WTC11 (cell line): Measurements from ENCODE around the gene GOLGA8B. TPM values are rescaled to one million over a fixed set of nuclear protein-coding genes. Genes with fewer than 3 reads are reported as not detected.

ENCODE experiments used
- ATAC-seq: fragments of 200-7000 bp; cut with Tn5 transposase; 2 replicates; pipeline ENCODE4 v1.10.0; 2021; ENCODE audit warnings: mild to moderate bottlenecking, moderate library complexity
- CTCF ChIA-PET: fragments of 300-600 bp; sonication (Branson Sonifier 250); formaldehyde crosslinking; loops from one replicate; lab custom pipeline; 2021; ENCODE audit warnings: antibody characterized with exemption; lab: Charles Lee
- POLR2A ChIA-PET: fragments of 350-600 bp; sonication (Branson Sonifier 250); formaldehyde crosslinking; loops from one replicate; lab custom pipeline; 2021; ENCODE audit warnings: antibody characterized with exemption; lab: Charles Lee
- DNase-seq: peaks from one replicate; pipeline ENCODE4 v3.0.0; 2021; ENCODE audit warnings: low spot score
- H3K27ac Mint-ChIP-seq: 2 replicates; pipeline ENCODE4 v1.8.0; 2021; ENCODE audit warnings: mixed read lengths
- H3K27me3 Mint-ChIP-seq: 2 replicates; pipeline ENCODE4 v1.8.0; 2021; ENCODE audit warnings: low read depth, mild to moderate bottlenecking, moderate library complexity, mixed read lengths
- H3K36me3 Mint-ChIP-seq: 2 replicates; pipeline ENCODE4 v1.8.0; 2021; ENCODE audit warnings: mixed read lengths
- H3K4me1 Mint-ChIP-seq: 2 replicates; pipeline ENCODE4 v1.8.0; 2022; ENCODE audit warnings: mixed read lengths
- H3K4me3 Mint-ChIP-seq: 2 replicates; pipeline ENCODE4 v1.8.0; 2021; ENCODE audit warnings: mild to moderate bottlenecking, moderate library complexity, mixed read lengths
- H3K9me3 Mint-ChIP-seq: 2 replicates; pipeline ENCODE4 v1.8.0; 2021; ENCODE audit warnings: mixed read lengths
- AFF4 ChIP-seq: sonication (generic); formaldehyde crosslinking; IDR thresholded peaks from 2 replicates; pipeline ENCODE4 v1.8.1; 2023; ENCODE audit warnings: mild to moderate bottlenecking, missing genetic modification reagents, borderline replicate concordance
- ATF1 ChIP-seq: sonication (generic); formaldehyde crosslinking; IDR thresholded peaks from 2 replicates; pipeline ENCODE4 v1.8.1; 2023; ENCODE audit warnings: mild to moderate bottlenecking, moderate library complexity, missing genetic modification reagents
- CREM ChIP-seq: sonication (generic); formaldehyde crosslinking; IDR thresholded peaks from 2 replicates; pipeline ENCODE4 v1.8.1; 2022; ENCODE audit warnings: mild to moderate bottlenecking, missing genetic modification reagents, moderate library complexity
- E2F4 ChIP-seq: sonication (generic); formaldehyde crosslinking; IDR thresholded peaks from 2 replicates; pipeline ENCODE4 v1.8.1; 2022; ENCODE audit warnings: low read depth, mild to moderate bottlenecking, moderate library complexity, missing genetic modification reagents, borderline replicate concordance
- EMX1 ChIP-seq: fragments of 250-450 bp; sonication (Bioruptor Pico); IDR thresholded peaks from 2 replicates; pipeline ENCODE4 v1.8.0; 2021; ENCODE audit warnings: mild to moderate bottlenecking
- ERG ChIP-seq: fragments of 250-450 bp; sonication (Bioruptor Pico); IDR thresholded peaks from 2 replicates; pipeline ENCODE4 v1.8.0; 2021; ENCODE audit warnings: mild to moderate bottlenecking
- KAT7 ChIP-seq: sonication (generic); formaldehyde crosslinking; IDR thresholded peaks from 2 replicates; pipeline ENCODE4 v1.8.1; 2023; ENCODE audit warnings: missing genetic modification reagents, mild to moderate bottlenecking, borderline replicate concordance
- MYBL2 ChIP-seq: sonication (generic); formaldehyde crosslinking; IDR thresholded peaks from 2 replicates; pipeline ENCODE4 v1.8.1; 2023; ENCODE audit warnings: mild to moderate bottlenecking, moderate library complexity, missing genetic modification reagents
- RELA ChIP-seq: sonication (generic); formaldehyde crosslinking; IDR thresholded peaks from 2 replicates; pipeline ENCODE4 v1.8.1; 2022; ENCODE audit warnings: missing genetic modification reagents, mild to moderate bottlenecking, borderline replicate concordance
- TEAD4 ChIP-seq: sonication (generic); formaldehyde crosslinking; IDR thresholded peaks from 2 replicates; pipeline ENCODE4 v1.8.0; 2022; ENCODE audit warnings: mild to moderate bottlenecking, missing genetic modification reagents
- USF2 ChIP-seq: sonication (generic); formaldehyde crosslinking; IDR thresholded peaks from 2 replicates; pipeline ENCODE4 v1.8.1; 2023; ENCODE audit warnings: mild to moderate bottlenecking, missing genetic modification reagents, moderate library complexity
- ZBTB21 ChIP-seq: sonication (generic); formaldehyde crosslinking; IDR thresholded peaks from 2 replicates; pipeline ENCODE4 v1.8.1; 2023; ENCODE audit warnings: mild to moderate bottlenecking, missing genetic modification reagents, borderline replicate concordance
- ZNF138 ChIP-seq: sonication (generic); formaldehyde crosslinking; conservative IDR thresholded peaks from 2 replicates; pipeline ENCODE4 v1.8.1; 2022; ENCODE audit warnings: mild to moderate bottlenecking, moderate library complexity, missing genetic modification reagents
- ZNF425 ChIP-seq: fragments of 250-450 bp; sonication (Bioruptor Pico); conservative IDR thresholded peaks from 2 replicates; pipeline ENCODE4 v1.9.0; 2021; ENCODE audit warnings: mild to moderate bottlenecking
- ZSCAN18 ChIP-seq: fragments of 250-450 bp; sonication (Bioruptor Pico); IDR thresholded peaks from 2 replicates; pipeline ENCODE4 v2.1.2; 2022; ENCODE audit warnings: mild to moderate bottlenecking, moderate library complexity
- total RNA-seq: library from RNA; stranded (reverse); gene quantifications from 3 replicates; pipeline ENCODE4 v1.2.3, GENCODE V29; 2021

Gene GOLGA8B
- total RNA-seq, 1 experiment from 2014 or later: 29.0 TPM

- H3K4me1 Mint-ChIP-seq: peaks cover 4% of the 10 kb centered on the region
- 0 out of 2 replicates have a peak, but pooled peaks cover 5% of the 10 kb centered on the region for H3K9me3 Mint-ChIP-seq
- POLR2A ChIA-PET: no interaction called here
- DNase-seq: no peak
- no peak for ATAC-seq
- no peaks in the 10 kb centered on the region for H3K36me3 Mint-ChIP-seq
- H3K4me3 Mint-ChIP-seq: no peak overlapping the region
- TF ChIP-seq E2F4 (CRISPR knock-in tag) (no peak), ZSCAN18 (no peak), ZNF425 (CRISPR knock-in tag) (no peak), KAT7 (CRISPR knock-in tag) (no peak), EMX1 (CRISPR knock-in tag) (no peak), USF2 (no peak)
- CTCF ChIA-PET: no interaction called here
- no peak overlapping the region for H3K27ac Mint-ChIP-seq
- no peaks in the 10 kb centered on the region; the same call in 1 of the 2 replicates for H3K27me3 Mint-ChIP-seq
Observed at GRCh38 chr15:34608517-34608916, 25.1 kb upstream of the GOLGA8B start.

GRCh38 chr15:34607832-34608231, 24.4 kb upstream of the GOLGA8B start:
- no peaks in the 10 kb centered on the region for H3K36me3 Mint-ChIP-seq
- H3K4me3 Mint-ChIP-seq: no peak overlapping the region
- H3K9me3 Mint-ChIP-seq: 0 out of 2 replicates have a peak, but pooled peaks cover 5% of the 10 kb centered on the region
- no peaks in the 10 kb centered on the region; the same call in 1 of the 2 replicates for H3K27me3 Mint-ChIP-seq
- ChIA-PET CTCF (no interaction called here), POLR2A (no interaction called here)
- H3K4me1 Mint-ChIP-seq: peaks cover 4% of the 10 kb centered on the region
- ATAC-seq (no peak), DNase-seq (no peak)
- H3K27ac Mint-ChIP-seq: no peak overlapping the region
- TF ChIP-seq ZNF138 (CRISPR knock-in tag) (no peak), MYBL2 (CRISPR knock-in tag) (no peak), TEAD4 (CRISPR knock-in tag) (no peak), AFF4 (CRISPR knock-in tag) (no peak), CREM (CRISPR knock-in tag) (no peak), USF2 (no peak), ERG (no peak), RELA (CRISPR knock-in tag) (no peak), ZBTB21 (CRISPR knock-in tag) (no peak), ATF1 (CRISPR knock-in tag) (no peak)
